ENCODE measurements around the gene GRM5. TPM values are rescaled to one million over a fixed set of nuclear protein-coding genes. Genes with fewer than 3 reads are reported as not detected.
A peak's percentile ranks its signal among the peaks of the same experiment; 100 is the strongest.

GRM5 gene
- total RNA-seq, 1 experiment from 2014 or later = 0.03 TPM

DNA sequence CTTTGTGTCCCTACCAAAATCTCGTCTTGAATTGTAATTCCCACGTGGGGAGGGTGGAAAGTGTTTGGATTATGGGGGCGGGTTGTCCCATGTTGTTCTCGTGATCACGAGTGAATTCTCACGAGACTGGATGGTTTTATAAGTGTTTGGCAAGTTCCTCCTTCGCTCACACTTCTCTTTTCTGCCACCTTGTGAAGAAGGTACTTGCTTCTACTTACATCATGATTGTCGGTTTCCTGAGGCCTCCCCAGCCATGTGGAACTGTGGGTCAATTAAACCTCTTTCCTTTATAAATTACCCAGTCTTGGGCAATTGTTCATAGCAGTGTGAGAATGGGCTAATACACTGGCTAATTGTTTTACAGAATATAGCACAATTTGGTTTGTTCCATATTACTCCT is 326.3 kb downstream of the GRM5 start:
- Histone ChIP-seq H3K4me1 (ENCODE audit: control insufficient read depth, insufficient read depth, low read length) (no peaks in the 10 kb centered on the region), H3K27ac (ENCODE audit: low read length) (no peak overlapping the region), H3K9me3 (ENCODE audit: control insufficient read depth, insufficient read depth, low read depth, low read length) (no peaks in the 10 kb centered on the region), H3K27me3 (ENCODE audit: control insufficient read depth, insufficient read depth, low read length) (no peaks in the 10 kb centered on the region), H3K4me3 (ENCODE audit: low read depth in 2 of 2, low read length in 2 of 2) (no peak overlapping the region), H3K36me3 (ENCODE audit: control insufficient read depth, insufficient read depth, low read length) (no peaks in the 10 kb centered on the region)
- no TSS peak for BruUV-seq (replicated peaks)
- POLR2A ChIA-PET = no interaction called here
- TF ChIP-seq POLR2AphosphoS5 (IDR thresholded peaks at IDR 0.05; ENCODE audit: low read depth, low read length) (no peak), TCF7L2 (IDR thresholded peaks at IDR 0.05; ENCODE audit: low read depth, low read length) (no peak)
- TF ChIP-seq, protein P1, sequence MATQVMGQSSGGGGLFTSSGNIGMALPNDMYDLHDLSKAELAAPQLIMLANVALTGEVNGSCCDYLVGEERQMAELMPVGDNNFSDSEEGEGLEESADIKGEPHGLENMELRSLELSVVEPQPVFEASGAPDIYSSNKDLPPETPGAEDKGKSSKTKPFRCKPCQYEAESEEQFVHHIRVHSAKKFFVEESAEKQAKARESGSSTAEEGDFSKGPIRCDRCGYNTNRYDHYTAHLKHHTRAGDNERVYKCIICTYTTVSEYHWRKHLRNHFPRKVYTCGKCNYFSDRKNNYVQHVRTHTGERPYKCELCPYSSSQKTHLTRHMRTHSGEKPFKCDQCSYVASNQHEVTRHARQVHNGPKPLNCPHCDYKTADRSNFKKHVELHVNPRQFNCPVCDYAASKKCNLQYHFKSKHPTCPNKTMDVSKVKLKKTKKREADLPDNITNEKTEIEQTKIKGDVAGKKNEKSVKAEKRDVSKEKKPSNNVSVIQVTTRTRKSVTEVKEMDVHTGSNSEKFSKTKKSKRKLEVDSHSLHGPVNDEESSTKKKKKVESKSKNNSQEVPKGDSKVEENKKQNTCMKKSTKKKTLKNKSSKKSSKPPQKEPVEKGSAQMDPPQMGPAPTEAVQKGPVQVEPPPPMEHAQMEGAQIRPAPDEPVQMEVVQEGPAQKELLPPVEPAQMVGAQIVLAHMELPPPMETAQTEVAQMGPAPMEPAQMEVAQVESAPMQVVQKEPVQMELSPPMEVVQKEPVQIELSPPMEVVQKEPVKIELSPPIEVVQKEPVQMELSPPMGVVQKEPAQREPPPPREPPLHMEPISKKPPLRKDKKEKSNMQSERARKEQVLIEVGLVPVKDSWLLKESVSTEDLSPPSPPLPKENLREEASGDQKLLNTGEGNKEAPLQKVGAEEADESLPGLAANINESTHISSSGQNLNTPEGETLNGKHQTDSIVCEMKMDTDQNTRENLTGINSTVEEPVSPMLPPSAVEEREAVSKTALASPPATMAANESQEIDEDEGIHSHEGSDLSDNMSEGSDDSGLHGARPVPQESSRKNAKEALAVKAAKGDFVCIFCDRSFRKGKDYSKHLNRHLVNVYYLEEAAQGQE (IDR thresholded peaks at IDR 0.05; ENCODE audit: insufficient read depth in 1 of 2, low read depth in 2 of 2, low read length in 1 of 2) = no peak
- intact Hi-C loops (cut with micrococcal nuclease; ENCODE audit: unreplicated experiment) = no loop called here
- CTCF ChIA-PET = no interaction called here
- DNase-seq (ENCODE audit: low read depth, low spot score) (no peak), ATAC-seq (no peak)
- in situ Hi-C loops (cut with HindIII; ENCODE audit: low pct_unique_long_range_greater_than_20kb, low sequenced_read_pairs) = no loop called here

DNA sequence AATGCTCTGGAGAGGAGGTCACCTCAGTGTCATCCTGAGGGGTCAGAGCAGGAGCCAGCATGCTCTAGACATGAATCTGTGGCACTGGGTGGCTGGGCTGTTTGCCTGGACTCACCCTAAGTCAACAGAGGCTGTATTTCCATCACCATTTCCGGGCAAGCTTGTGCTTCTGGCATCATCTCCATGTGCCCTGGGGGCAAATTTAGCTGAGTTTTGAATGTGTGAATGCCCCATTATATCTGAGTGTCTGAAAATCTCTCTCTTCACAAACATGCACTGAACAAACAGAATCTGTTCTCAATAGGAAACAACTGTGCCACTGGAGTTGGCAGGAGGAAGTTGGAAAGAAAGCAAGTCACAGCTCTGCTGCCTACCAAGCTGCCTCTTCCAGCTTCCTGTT is 356.2 kb downstream of the GRM5 start:
- Histone ChIP-seq H3K27ac (ENCODE audit: low read length) (no peak overlapping the region), H3K9me3 (ENCODE audit: control insufficient read depth, insufficient read depth, low read depth, low read length) (no peaks in the 10 kb centered on the region), H3K27me3 (ENCODE audit: control insufficient read depth, insufficient read depth, low read length) (no peaks in the 10 kb centered on the region), H3K4me3 (ENCODE audit: low read depth in 2 of 2, low read length in 2 of 2) (no peak overlapping the region), H3K4me1 (ENCODE audit: control insufficient read depth, insufficient read depth, low read length) (no peaks in the 10 kb centered on the region), H3K36me3 (ENCODE audit: control insufficient read depth, insufficient read depth, low read length) (no peaks in the 10 kb centered on the region)
- intact Hi-C loops (cut with micrococcal nuclease; ENCODE audit: unreplicated experiment) (no loop called here), in situ Hi-C loops (cut with HindIII; ENCODE audit: low pct_unique_long_range_greater_than_20kb, low sequenced_read_pairs) (no loop called here)
- ChIA-PET CTCF (no interaction called here), POLR2A (no interaction called here)
- no peak for TF ChIP-seq POLR2AphosphoS5 (IDR thresholded peaks at IDR 0.05; ENCODE audit: low read depth, low read length)
- TF ChIP-seq, protein P2, sequence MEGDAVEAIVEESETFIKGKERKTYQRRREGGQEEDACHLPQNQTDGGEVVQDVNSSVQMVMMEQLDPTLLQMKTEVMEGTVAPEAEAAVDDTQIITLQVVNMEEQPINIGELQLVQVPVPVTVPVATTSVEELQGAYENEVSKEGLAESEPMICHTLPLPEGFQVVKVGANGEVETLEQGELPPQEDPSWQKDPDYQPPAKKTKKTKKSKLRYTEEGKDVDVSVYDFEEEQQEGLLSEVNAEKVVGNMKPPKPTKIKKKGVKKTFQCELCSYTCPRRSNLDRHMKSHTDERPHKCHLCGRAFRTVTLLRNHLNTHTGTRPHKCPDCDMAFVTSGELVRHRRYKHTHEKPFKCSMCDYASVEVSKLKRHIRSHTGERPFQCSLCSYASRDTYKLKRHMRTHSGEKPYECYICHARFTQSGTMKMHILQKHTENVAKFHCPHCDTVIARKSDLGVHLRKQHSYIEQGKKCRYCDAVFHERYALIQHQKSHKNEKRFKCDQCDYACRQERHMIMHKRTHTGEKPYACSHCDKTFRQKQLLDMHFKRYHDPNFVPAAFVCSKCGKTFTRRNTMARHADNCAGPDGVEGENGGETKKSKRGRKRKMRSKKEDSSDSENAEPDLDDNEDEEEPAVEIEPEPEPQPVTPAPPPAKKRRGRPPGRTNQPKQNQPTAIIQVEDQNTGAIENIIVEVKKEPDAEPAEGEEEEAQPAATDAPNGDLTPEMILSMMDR (IDR thresholded peaks at IDR 0.05) = no peak
- no TSS peak for BruUV-seq (replicated peaks)
- peak; percentile 53; the same call in 1 of the 2 replicates for ATAC-seq
- DNase-seq (ENCODE audit: low read depth, low spot score) = peak; percentile 43

DNA sequence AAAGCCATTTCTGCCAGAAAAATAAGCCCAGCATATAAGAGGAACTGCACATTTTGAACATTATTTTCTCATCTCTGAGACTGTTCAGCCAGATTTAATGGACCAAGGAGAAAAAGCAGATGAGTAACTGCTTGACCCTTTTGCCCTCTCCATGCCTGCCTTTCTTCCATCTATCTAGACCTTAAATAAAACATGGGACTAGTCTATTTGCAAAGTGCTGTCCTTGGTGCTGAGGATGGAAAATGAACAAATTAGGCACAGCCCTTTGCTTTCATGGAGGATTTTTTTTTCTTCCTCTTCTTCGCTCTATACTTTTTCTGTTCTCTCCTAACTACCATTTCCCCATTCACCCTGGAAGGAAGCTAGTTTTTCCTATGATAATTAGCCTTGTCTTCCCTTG is 361.3 kb downstream of the GRM5 start:
- Histone ChIP-seq H3K27ac (ENCODE audit: low read length) (no peak overlapping the region), H3K9me3 (ENCODE audit: control insufficient read depth, insufficient read depth, low read depth, low read length) (no peaks in the 10 kb centered on the region), H3K4me3 (ENCODE audit: low read depth in 2 of 2, low read length in 2 of 2) (no peak overlapping the region), H3K27me3 (ENCODE audit: control insufficient read depth, insufficient read depth, low read length) (no peaks in the 10 kb centered on the region), H3K4me1 (ENCODE audit: control insufficient read depth, insufficient read depth, low read length) (no peaks in the 10 kb centered on the region), H3K36me3 (ENCODE audit: control insufficient read depth, insufficient read depth, low read length) (no peaks in the 10 kb centered on the region)
- DNase-seq (ENCODE audit: low read depth, low spot score) (no peak), ATAC-seq (no peak)
- TF ChIP-seq, protein P1 (IDR thresholded peaks at IDR 0.05; ENCODE audit: insufficient read depth in 1 of 2, low read depth in 2 of 2, low read length in 1 of 2) = peak; percentile 72 to 81; a peak in 3 of 4 replicates
- TF ChIP-seq, protein P2 (IDR thresholded peaks at IDR 0.05) = no peak
- no TSS peak for BruUV-seq (replicated peaks)
- in situ Hi-C loops (cut with HindIII; ENCODE audit: low pct_unique_long_range_greater_than_20kb, low sequenced_read_pairs) = no loop called here
- CTCF ChIA-PET = no interaction called here
- intact Hi-C loops (cut with micrococcal nuclease; ENCODE audit: unreplicated experiment) = no loop called here
- POLR2A ChIA-PET = no interaction called here

All from Panc1 (cell line).